HepG2 (cell line): Measurements from ENCODE around the gene RTEL1. TPM values are rescaled to one million over a fixed set of nuclear protein-coding genes. Genes with fewer than 3 reads are reported as not detected.

Experiments
- CREB1 ChIP-seq, 2 experiments: fragments of 450-650 bp in 1 of 2; IDR thresholded peaks; 2 replicates each; pipeline ENCODE4 v1.6.1; 2016 to 2017; ENCODE audit warnings: control low read depth in 1 of 2, mild to moderate bottlenecking in 1 of 2, missing compliant biosample characterization in 1 of 2, missing genetic modification characterization in 1 of 2
- CSRNP1 ChIP-seq: sonication (generic); formaldehyde crosslinking; IDR thresholded peaks from 2 replicates; pipeline ENCODE4 v1.8.1; 2023; ENCODE audit warnings: mild to moderate bottlenecking, missing genetic modification reagents
- DRAP1 ChIP-seq: IDR thresholded peaks from 2 replicates; pipeline ENCODE4 v1.6.1; 2016; ENCODE audit warnings: missing genetic modification reagents, missing compliant biosample characterization
- DZIP1 ChIP-seq: sonication (generic); formaldehyde crosslinking; IDR thresholded peaks from 2 replicates; pipeline ENCODE4 v1.5.0; 2020; ENCODE audit warnings: mild to moderate bottlenecking, missing genetic modification reagents
- ESRRA ChIP-seq: sonication (generic); formaldehyde crosslinking; IDR thresholded peaks from 2 replicates; pipeline ENCODE4 v1.5.1; 2020; ENCODE audit warnings: mild to moderate bottlenecking, low read depth, missing genetic modification reagents
- FOXA3 ChIP-seq: IDR thresholded peaks from 2 replicates; pipeline ENCODE4 v1.6.1; 2016; ENCODE audit warnings: missing genetic modification reagents, missing compliant biosample characterization
- HNRNPLL ChIP-seq: fragments of 200-400 bp; formaldehyde crosslinking; IDR thresholded peaks from 2 replicates; pipeline ENCODE4 v1.6.1; 2017; ENCODE audit warnings: mild to moderate bottlenecking, low read depth, low read length; ENCODE audit not compliant: poor library complexity, severe bottlenecking
- KLF16 ChIP-seq, 2 experiments: sonication (generic) in 1 of 2; formaldehyde crosslinking in 1 of 2; IDR thresholded peaks; 2 replicates each; pipeline versions ENCODE4 v1.6.1 to v1.8.0; 2016 to 2023; ENCODE audit warnings: missing genetic modification reagents in 2 of 2, missing compliant biosample characterization in 1 of 2
- MYPOP ChIP-seq: sonication (generic); formaldehyde crosslinking; IDR thresholded peaks from 2 replicates; pipeline ENCODE4 v1.8.1; 2023; ENCODE audit warnings: mild to moderate bottlenecking, moderate library complexity, missing genetic modification reagents
- NFE2L1 ChIP-seq: sonication (generic); formaldehyde crosslinking; IDR thresholded peaks from 2 replicates; pipeline ENCODE4 v1.4.0; 2020; ENCODE audit warnings: missing genetic modification reagents, mild to moderate bottlenecking, borderline replicate concordance
- PAF1 ChIP-seq: IDR thresholded peaks from 2 replicates; pipeline ENCODE4 v1.6.1; 2016; ENCODE audit warnings: missing genetic modification reagents, missing compliant biosample characterization
- RBFOX2 ChIP-seq: fragments of 200-400 bp; formaldehyde crosslinking; IDR thresholded peaks from 2 replicates; pipeline ENCODE4 v1.6.1; 2017; ENCODE audit warnings: low read depth, mild to moderate bottlenecking, low read length
- SIN3A ChIP-seq: IDR thresholded peaks from 2 replicates; pipeline ENCODE4 v1.6.1; 2011; ENCODE audit warnings: low read depth, mild to moderate bottlenecking, control low read depth, low read length, borderline replicate concordance
- SPEN ChIP-seq: sonication (generic); formaldehyde crosslinking; IDR thresholded peaks from 2 replicates; pipeline ENCODE4 v1.5.1; 2020; ENCODE audit warnings: low read depth, mild to moderate bottlenecking, missing genetic modification reagents
- TCF12 ChIP-seq, 2 experiments: fragments of 450-650 bp in 1 of 2; sonication (generic) in 1 of 2; formaldehyde crosslinking in 1 of 2; IDR thresholded peaks; 2 replicates each; pipeline versions ENCODE4 v1.6.1 to v1.8.0; 2017 to 2022; ENCODE audit warnings: antibody characterized with exemption in 1 of 2, mild to moderate bottlenecking in 1 of 2, missing genetic modification reagents in 1 of 2, moderate library complexity in 1 of 2
- WIZ ChIP-seq: sonication (generic); formaldehyde crosslinking; IDR thresholded peaks from 2 replicates; pipeline ENCODE4 v1.5.1; 2020; ENCODE audit warnings: mild to moderate bottlenecking, missing genetic modification reagents
- YEATS2 ChIP-seq: sonication (generic); formaldehyde crosslinking; IDR thresholded peaks from 2 replicates; pipeline ENCODE4 v1.4.0; 2020; ENCODE audit warnings: missing genetic modification reagents, borderline replicate concordance
- ZBTB25 ChIP-seq: IDR thresholded peaks from 2 replicates; pipeline ENCODE4 v1.6.1; 2018; ENCODE audit warnings: missing genetic modification reagents
- ZNF556 ChIP-seq: sonication (generic); formaldehyde crosslinking; IDR thresholded peaks from 2 replicates; pipeline ENCODE4 v1.4.0; 2020; ENCODE audit warnings: mild to moderate bottlenecking, missing genetic modification reagents, borderline replicate concordance
- ZNF766 ChIP-seq: sonication (generic); formaldehyde crosslinking; IDR thresholded peaks from 2 replicates; pipeline ENCODE4 v1.5.0; 2020; ENCODE audit warnings: missing genetic modification reagents, borderline replicate concordance
- ZSCAN29 ChIP-seq: sonication (generic); formaldehyde crosslinking; conservative IDR thresholded peaks from 2 replicates; pipeline ENCODE4 v1.4.0; 2020; ENCODE audit warnings: mild to moderate bottlenecking, missing genetic modification reagents
- polyA plus RNA-seq, 8 experiments: library from polyadenylated mRNA; depleted of rRNA in 3 of 8; stranded (reverse) in 7 of 8; unstranded in 1 of 8; fragments of >200 nt; fragmentation: Illumina TruSeq in 4 of 8; extraction: Trizol in 4 of 8; gene quantifications; 2 replicates each; pipeline versions ENCODE4 v1.2.1 to v1.2.3, GENCODE V29; 2011 to 2016; ENCODE audit warnings: low read depth in 4 of 8, missing spikeins in 1 of 8, mixed read lengths in 1 of 8; ENCODE audit not compliant: insufficient read depth in 1 of 8
- total RNA-seq, 5 experiments: library from RNA; depleted of rRNA; stranded (reverse); fragments of >200 nt; fragmentation: Illumina TruSeq; extraction: Trizol; gene quantifications; 2 replicates each; pipeline ENCODE4 v1.2.3, GENCODE V29; 2016; ENCODE audit warnings: low read depth in 1 of 5

The RTEL1 gene
- total and polyA plus RNA-seq, 2 of the 13 experiments (the other 11 are each of a cell fraction or from before 2014, with no cell fraction given), result 21.8 to 36.4 TPM

GRCh38 chr20:63696628-63697356 is 38.7 kb downstream of the RTEL1 start, which contains the start of gene TNFRSF6B (continued):
- TF ChIP-seq DRAP1, result no peak
- peak; percentile 76 for TF ChIP-seq WIZ (CRISPR knock-in tag)
- TF ChIP-seq KLF16 (CRISPR knock-in tag; IDR thresholded peaks at IDR 0.05), result 0 out of 4 replicates have a peak, but pooled peaks of 1 of the 2 experiments have one; percentile 46
- no peak for TF ChIP-seq ESRRA (CRISPR knock-in tag)
- no peak for TF ChIP-seq TCF12 (IDR thresholded peaks at IDR 0.05)
- 0 out of 2 replicates have a peak, but pooled peaks have one; percentile 44 for TF ChIP-seq TCF12 (CRISPR knock-in tag; IDR thresholded peaks at IDR 0.05)
- TF ChIP-seq SPEN (CRISPR knock-in tag), result 0 out of 2 replicates have a peak, but pooled peaks have one; percentile 16
- no peak for TF ChIP-seq CREB1 (IDR thresholded peaks at IDR 0.05)
- no peak for TF ChIP-seq CREB1 (CRISPR knock-in tag; IDR thresholded peaks at IDR 0.05)
- TF ChIP-seq ZNF556 (CRISPR knock-in tag), result no peak
- TF ChIP-seq HNRNPLL, result peak; percentile 43
- 0 out of 2 replicates have a peak, but pooled peaks have one; percentile 13 for TF ChIP-seq DZIP1 (CRISPR knock-in tag)
- TF ChIP-seq SIN3A, result peak; percentile 42; the same call in 1 of the 2 replicates
- 0 out of 2 replicates have a peak, but pooled peaks have one; percentile 18 for TF ChIP-seq YEATS2 (CRISPR knock-in tag)
- 0 out of 2 replicates have a peak, but pooled peaks have one; percentile 14 for TF ChIP-seq MYPOP (CRISPR knock-in tag)
- no peak for TF ChIP-seq ZBTB25
- peak; percentile 83; the same call in 1 of the 2 replicates for TF ChIP-seq ZNF766 (CRISPR knock-in tag)
- TF ChIP-seq ZSCAN29, result no peak
- peak; percentile 64; the same call in 1 of the 2 replicates for TF ChIP-seq RBFOX2
- peak; percentile 80 for TF ChIP-seq PAF1 (CRISPR knock-in tag)
- peak; percentile 9; the same call in 1 of the 2 replicates for TF ChIP-seq CSRNP1 (CRISPR knock-in tag)
- TF ChIP-seq NFE2L1 (CRISPR knock-in tag), result 0 out of 2 replicates have a peak, but pooled peaks have one; percentile 37
- TF ChIP-seq FOXA3, result peak; percentile 33
